GM19328 (cell line): Measurements from ENCODE around the gene COL23A1.

Experiments used
- ATAC-seq: cut with Tn5 transposase; IDR thresholded peaks from one replicate; pipeline ENCODE4 v1.9.1; 2021; ENCODE audit warnings: mild to moderate bottlenecking, moderate library complexity; ENCODE audit not compliant: unreplicated experiment

Gene COL23A1

DNA sequence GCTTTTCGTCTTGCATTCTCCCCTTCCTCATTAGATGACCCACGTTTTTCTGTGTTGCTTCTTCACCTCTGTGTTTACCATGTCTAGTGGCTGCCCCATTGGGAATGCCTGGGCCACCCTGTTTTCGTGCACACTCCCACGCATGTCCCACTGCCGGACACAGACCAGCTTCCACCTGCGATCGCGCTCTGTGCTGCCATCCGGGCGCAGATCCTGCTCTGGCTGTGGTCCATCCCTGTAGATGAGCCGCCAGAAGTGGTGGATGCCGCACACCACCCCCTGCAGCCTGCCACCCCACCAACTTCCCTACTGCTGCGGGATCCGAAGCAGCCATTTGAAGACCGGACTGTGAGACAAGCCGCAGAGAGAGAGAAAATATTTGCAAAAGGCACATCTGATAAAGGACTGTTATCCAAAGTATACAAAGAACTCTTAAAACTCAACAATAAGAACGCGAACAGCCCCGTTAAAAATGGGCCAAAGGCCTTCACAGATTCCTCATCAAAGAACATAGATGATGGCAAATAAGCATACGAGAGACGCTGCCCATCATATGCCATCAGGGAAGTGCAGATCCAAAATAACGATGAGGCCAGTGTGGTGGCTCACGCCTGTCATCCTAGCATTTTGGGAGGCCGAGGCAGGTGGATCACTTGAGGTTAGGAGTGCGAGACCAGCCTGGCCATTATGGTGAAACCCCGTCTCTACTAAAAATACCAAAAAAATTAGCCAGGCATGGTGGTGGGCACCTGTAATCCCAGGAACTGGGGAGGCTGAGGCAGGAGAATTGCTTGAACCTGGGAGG is 163.7 kb downstream of the COL23A1 start:
- no peak for ATAC-seq

DNA sequence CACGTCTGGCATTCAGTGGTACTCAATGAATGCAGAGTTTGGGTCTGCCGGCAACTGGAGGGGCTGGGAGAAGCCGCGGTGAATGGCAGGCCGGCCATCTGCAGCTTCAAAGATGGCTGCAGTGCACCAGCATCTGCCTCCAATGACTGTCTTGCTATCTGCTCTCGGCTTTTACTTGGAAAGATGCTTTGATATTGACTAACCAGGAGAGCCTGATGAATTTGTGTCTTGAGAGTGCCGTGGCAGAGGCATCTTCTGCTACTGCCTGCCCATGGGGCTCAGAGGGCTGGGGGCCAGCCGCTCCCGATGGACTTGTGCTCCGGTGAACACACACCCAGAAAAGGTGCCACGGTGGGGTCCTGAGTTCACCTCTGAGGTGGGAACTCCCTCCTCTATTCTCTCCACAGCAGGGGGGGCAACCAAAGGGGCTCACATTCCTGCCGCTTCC is 164.5 kb downstream of the COL23A1 start:
- no peak for ATAC-seq

DNA sequence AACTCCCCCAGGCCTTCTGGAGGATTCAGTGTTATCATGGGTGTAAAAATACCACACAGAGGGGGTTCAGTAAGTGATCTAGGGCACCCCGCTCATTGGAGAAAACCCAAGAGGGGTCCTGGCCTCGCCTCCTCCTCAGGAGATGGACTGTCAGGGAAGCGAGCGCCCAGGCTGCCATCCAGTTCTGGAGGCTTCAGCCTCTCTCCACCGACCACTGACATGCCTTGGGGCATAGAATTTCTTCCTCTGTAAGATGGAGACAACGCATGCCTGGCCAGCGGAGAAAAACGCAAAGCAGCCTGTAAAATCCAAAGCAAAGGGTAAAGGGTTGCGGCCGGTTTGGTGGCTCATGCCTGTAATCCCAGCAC is 165.4 kb downstream of the COL23A1 start:
- ATAC-seq, result no peak

DNA sequence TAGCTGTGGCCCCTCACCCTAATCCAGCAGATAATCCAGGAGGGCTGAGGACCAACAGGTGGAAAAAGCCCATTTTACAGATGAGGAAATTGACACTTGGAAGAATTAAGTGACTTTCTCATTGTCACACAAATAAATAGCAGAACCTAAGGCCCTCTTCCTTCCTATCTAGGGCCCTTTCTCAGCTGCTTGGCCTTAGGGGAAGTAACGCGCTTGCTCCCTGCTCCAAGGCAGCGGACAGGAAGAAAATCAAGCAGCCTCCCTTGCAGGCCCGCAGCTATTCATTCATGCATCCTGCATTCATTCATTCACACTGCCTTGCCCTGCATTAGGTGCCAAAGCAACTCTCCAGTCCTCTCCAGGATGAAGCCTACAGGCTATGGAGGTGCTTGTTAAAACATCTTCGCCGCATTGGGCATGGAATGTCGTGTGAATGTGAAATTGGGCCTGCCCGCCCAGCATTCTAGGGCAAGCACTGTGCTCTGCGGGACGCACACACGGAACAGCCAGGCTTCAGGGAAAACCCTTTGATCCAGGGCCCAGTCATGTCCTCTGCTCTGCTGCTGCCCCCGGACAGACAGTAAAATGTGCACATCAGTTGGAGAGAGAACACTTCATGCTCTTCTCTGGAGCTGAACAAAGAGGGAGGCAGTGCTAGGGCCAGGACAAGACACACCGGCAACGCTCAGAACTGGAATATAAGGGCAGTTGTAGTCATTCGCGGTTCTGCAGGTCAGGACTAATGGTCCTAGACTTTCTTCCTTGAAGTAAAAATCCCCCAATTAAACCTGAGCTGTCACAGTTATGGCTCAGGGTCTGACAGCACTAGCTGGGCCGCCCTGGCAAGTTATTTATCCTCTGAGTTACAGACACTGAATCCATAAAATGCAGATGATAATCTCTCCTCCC is 166.0 kb downstream of the COL23A1 start:
- no peak for ATAC-seq

DNA sequence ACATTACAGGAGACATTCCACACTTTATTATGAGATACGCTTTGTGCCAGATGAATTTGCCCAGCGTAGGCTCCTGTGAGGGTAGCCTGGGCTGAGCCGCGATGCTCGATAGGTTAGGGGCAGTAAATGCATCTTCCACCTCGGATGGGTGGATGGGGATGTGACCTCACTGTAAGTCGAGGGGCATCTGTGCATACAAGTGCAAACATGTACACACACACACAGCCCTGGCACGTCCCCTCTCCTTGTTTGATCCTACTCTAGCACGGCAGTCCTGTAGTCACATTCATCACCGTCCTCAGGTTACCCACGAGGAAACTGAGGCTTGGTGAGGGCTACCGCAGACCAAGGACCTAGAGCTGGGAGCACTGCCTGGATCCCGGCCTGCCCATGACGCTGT is 166.8 kb downstream of the COL23A1 start:
- no peak for ATAC-seq

DNA sequence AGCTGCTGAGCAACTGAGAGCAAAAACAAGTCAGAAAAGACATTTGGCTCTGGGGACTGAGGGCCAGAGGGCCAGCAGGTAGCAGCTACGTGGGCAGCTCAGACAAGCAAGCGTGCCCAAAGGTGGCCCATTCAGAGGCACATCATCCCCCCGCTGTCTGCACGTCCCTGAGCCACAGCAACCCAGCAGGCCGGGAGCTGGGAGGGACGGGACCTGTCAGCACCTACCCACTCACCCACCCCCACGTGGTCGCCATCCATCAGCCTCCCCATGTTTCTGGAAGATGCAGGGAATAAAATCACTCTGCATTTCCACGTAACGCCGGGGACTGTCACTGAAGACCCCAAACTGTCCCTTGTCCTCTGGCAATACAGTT is 167.8 kb downstream of the COL23A1 start:
- ATAC-seq, result no peak

DNA sequence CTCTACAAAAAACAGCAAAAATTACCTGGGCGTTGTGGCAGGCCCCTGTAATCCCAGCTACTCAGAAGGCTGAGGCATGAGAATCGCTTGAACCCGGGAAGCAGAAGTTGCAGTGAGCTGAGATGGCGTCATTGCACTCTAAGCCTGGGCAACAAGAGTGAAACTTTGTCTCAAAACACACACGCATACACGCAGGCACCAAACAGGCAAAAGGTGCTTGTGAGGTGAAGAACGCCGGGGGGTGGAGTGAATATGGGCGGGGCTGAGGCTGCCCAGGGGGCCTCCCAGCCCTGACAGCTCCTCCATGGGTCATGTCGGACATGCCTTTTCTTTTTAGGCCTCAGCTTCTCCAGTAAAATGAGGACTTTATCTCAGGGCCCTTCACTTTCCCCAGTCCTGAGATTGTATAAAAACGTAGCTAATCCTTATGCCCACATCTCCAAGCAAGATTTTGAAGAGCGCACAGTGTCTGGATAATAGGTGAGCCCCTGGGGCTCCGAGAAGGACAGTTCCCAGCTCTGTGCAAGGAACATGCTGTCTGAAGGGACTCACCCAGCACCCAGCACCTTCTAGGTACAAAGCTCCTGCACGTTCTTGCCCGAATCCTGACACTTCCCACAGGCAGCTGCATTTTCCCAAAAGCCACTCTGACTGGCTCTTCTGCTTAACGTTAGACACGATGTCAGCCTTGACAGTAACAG is 168.3 kb downstream of the COL23A1 start:
- ATAC-seq, result no peak

DNA sequence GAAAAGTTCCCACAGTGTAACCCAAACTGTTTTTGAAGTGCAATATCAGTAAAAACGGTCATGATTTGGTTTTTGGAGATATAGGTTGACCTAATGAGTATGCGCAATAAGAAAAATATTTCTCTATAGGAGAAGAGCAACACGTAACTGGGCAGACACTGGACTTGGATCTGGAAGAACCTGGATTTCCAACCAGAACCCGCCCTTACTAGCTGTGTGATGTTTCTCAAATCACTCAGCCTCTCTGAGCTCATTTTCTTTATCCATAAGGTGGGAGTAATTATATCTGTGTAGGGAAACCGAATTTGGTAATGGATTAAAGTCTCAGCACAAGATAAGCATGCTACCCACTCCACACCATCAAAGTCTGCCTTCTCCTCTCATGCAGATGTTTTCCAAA is 169.1 kb downstream of the COL23A1 start:
- no peak for ATAC-seq

DNA sequence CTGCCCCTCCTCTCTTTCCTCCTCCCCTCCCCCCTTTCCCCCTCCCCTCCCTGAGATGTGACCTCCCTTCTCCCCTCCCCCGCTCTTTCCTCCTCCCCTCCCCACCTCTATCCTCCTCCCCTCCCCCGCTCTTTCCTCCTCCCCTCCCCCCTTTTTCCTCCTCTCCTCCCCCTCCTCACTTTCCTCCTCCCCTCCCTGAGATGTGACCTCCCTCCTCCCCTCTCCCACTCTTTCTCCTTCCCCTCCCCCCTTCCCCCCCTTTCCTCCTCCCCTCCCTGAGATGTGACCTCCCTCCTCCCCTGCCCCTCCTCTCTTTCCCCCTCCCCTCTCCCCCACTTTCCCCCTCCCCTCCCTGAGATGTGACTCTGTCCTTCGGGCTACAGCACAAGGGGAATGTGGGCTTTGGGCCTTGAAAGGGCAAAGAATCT is 169.8 kb downstream of the COL23A1 start:
- ATAC-seq, result no peak

DNA sequence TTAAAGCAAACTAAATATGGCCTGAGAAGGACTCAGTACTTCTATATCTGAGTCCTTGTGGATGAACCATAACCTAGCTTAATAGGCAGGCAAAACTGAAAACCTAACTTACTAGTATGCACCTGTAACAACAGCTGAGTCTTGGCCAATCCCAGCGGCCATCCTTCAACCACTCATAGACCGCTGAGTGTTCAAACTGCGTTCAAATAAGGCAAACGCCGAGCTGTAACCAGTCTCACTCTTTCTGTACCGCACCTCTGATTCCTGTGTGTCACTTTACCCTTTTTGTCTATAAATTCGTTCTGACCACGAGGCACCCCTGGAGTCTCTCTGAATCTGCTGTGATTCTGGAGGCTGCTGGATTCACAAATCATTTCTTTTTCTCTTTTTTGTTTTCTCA is 170.5 kb downstream of the COL23A1 start:
- ATAC-seq, result no peak

DNA sequence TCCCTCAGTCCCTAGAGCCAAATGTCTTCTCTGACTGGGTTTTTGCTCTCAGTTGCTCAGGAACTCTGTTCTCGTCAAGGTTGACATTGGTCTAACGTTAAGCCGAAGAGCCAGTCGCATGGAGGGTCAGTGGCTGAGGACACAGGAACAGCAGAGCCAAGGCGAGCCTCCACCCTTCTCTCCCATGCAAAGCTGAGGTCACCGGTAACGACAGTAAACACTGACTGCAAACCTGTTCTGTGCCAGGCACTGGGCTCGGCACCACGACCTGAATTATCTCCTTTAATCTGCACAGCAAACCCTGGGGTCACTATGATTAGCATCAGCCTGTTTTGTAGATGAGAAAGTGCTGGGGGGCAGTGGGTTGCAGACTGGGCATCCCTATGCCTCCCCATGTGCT is 171.0 kb downstream of the COL23A1 start:
- no peak for ATAC-seq

DNA sequence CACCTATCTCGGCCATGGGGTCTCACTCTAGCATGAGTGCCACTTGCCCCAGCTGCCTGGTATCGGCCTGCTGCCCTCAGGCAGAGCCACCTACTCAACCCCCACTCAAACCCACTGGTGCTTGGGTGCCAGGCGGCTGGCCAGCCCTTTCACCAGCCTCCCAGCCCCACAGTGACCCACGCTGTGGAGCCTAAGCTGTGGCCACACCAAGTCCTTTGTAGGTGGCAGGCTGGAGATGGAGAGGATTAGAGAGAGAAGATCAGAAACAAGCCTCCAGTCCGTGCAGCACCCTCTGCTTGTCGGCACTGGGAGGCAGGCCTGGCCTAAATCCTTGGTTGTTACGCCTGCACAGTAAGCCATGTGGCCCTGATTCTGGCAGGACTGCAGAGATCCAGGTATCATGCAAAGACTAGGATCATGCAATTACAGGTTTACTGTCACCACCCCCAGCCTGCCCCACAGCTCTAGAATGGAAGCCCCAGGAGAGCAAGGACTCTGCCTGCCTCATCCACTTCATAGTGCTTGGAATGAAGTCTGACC is 171.7 kb downstream of the COL23A1 start:
- no peak for ATAC-seq

DNA sequence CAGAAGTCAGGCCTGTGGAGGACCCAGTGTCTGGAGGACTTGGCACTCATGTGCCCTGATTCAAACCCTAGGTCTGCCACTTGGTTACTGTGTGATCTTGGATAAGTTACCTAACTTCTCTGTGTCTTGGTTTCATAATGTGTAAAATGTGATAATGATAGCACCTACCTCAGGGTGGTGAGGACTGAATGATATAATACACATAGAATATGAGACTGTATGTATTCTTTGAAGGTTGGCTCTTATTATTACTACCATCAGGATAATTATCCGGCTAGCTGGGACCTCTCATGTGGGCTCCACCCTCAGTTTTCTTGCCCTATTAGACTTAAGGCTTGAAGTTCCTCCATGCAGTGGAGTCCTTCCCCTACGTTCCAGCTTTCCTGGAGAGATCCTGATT is 172.2 kb downstream of the COL23A1 start:
- ATAC-seq, result no peak

DNA sequence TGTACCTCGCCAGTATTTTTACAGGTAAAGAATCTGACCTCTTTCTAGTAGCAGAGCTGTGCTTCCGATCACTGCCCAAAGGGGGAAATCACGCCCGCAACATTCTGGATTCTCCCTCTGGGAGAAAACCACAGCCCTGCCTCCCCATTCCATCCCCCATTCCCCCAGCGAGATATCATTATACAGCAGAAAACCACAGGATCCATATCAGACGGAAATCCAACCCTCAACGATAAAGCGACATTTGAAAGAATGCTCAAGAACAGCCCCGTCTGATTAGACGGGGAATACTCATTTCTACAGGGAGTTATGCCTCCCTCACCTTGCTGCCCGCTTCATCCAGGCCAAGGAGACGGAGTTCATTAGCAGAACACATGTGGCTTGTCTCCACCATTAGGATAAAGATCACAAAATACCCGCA is 172.8 kb downstream of the COL23A1 start:
- no peak for ATAC-seq

DNA sequence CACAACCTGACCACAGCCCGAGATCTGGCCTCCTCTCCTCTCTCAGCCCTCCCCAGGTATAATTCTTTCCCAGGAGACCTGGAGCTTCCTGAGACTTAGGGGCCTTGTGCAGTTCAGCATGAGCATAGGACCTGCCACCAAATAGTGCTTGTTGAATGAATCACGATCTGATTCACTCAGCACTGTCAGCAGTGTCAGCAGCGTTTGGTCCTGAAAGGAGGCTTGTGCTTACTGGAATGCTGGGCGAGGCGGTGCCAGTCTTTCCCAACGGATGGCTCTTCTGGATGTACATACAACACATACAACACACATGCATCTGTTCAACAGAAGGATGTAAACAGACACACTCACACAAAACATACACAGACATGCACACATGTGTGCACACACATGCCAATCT is 173.3 kb downstream of the COL23A1 start:
- no peak for ATAC-seq

DNA sequence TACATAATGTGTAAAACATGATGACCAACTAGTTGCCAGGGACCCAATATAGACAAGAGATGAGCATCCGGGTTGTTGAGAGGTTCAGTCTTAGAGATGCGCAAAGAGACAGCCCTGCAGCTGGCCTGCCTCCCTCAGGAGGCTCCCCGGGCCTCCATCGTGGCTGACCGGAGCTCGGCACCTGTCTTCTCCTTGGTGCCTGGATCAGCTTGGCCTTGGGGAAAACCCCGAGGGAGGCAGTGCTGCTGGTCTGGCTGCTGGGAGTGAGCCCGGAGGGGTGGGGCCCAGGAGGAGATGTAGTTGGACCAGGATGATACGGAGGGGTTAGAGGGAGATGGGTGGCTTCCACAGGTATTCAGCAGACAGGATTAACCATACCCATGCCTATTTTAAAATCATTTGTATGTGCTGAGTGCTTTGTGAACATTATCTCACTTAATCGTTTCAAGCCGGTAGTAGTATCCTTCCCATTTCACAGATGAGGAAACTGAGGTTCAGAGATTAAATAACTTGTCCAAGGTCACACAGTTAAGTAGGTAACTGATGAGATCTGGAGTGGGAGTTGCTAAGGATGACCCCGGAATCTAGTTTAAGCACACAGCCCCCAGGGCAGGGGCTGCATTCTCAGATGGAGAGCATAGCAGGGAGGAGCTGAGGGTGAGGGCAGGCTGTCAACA is 173.8 kb downstream of the COL23A1 start:
- no peak for ATAC-seq

DNA sequence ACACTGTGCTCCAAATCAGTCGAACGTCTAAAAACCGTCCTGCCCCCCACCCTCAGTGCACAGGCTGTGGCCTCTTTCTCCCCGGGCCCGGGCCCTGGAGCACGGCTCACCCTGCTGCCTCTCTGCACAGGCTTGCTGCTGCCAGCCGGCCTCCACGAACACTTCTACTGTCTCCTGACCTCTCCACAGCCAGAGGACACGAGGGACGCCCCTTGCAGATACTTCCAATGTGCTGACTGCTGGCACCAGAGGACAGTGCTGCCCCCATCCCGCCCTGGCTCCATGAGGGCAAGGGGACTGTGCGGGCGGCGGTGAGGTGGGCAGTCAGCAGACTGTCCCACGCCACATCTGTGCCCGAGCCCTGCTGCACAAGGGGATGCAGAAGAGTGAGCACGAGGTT is 174.8 kb downstream of the COL23A1 start:
- ATAC-seq, result no peak

DNA sequence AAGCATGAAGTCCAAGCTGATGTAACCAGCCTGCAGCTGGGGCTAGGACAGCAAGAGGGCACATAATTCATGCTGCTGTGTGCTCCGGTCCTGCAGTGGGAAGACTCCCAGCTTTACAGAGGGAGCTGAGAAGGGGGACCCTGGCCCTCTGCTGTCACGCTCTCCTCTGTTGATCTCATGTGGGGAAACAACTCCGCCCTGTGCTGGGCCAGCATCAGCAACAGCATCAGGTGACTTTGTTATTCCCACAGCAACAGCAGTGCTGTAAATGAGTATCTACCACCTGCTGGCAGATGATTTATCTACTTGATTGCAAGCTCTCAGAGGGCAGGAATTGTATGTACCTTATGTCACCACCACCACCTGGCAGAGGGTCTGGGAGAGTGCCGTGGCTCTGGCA is 176.2 kb downstream of the COL23A1 start:
- ATAC-seq, result no peak

DNA sequence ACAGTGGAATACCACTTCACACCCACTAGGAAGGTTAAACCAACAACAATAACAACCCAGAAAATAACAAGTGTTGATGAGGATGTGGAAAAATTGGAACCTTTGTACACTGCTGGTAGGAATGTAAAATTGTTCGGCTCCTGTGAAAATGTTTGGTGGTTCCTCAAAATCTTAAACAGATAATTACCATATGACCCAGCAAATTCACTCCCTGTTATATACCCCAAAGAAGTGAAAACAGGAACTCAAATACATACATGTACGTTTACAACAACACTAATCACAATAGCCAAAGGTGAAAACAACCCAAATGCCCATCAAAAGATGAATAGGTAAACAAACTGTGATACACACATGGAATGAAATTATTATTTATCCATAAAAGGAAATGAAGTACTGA is 179.1 kb downstream of the COL23A1 start:
- no peak for ATAC-seq

DNA sequence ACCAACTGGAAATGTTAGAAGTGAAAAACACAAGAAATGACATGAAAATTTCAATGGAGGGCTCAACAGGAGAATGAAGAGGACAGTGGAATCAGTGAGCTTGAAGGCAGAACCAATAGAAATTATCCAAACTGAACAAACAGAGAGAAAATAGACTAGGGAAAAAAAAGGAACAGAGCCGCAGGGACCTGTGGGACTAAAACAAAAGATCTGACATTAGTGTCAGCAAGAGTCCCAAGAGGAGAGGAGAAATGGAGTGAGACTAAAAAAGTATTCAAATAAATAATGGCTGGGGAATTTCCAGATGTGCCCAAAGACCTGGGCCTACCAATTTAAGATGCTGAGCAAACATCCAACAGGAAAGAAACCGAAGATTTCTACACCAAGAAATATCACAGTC is 182.5 kb downstream of the COL23A1 start:
- ATAC-seq, result no peak

DNA sequence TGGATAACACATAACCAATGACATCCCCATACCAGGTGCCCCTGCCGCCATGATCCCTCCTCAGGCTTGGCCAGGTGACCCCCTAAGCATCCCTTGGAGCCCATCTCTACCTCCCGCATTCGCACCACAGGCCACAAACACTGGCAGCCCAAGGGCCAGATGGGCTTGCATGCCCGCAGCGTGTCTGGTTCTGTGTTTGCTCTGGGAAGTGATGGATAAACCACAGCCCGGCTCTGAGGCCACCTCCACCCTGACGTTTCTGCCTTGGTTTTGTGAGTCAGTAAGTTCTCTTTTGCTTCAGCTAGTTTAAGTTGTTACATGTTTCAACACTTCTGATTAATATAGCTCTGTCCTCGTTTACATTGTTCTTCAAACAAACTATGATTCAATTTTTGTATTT is 185.2 kb downstream of the COL23A1 start:
- no peak for ATAC-seq
